Skeletal muscle tissue (tissue), 4 donors: ENCODE results near the gene KCNJ10. TPM values are rescaled to one million over a fixed set of nuclear protein-coding genes. Genes with fewer than 3 reads are reported as not detected.

Experiments used
- H3K27ac ChIP-seq: one replicate; pipeline ENCODE4 v1.7.0; 2013; ENCODE audit warnings: mild to moderate bottlenecking, low read depth, low read length, inconsistent platforms
- H3K27me3 ChIP-seq, 3 donors: one replicate each; pipeline ENCODE4 v1.7.0; 2013; ENCODE audit warnings: low read length in 3 of 3; ENCODE audit not compliant: control insufficient read depth in 3 of 3, insufficient read depth in 3 of 3
- H3K36me3 ChIP-seq, 3 donors: one replicate each; pipeline ENCODE4 v1.7.0; 2013; ENCODE audit warnings: low read length in 3 of 3; ENCODE audit not compliant: control insufficient read depth in 3 of 3, insufficient read depth in 3 of 3
- H3K4me1 ChIP-seq, 3 donors: one replicate each; pipeline ENCODE4 v1.7.0; 2013; ENCODE audit warnings: low read length in 3 of 3, mild to moderate bottlenecking in 3 of 3; ENCODE audit not compliant: control insufficient read depth in 3 of 3, insufficient read depth in 3 of 3
- H3K4me3 ChIP-seq, 3 donors: one replicate each; pipeline ENCODE4 v1.7.0; 2013; ENCODE audit warnings: low read length in 3 of 3
- H3K9ac ChIP-seq, 3 donors: one replicate each; pipeline ENCODE4 v1.7.0; 2013; ENCODE audit warnings: low read length in 3 of 3, mild to moderate bottlenecking in 3 of 3, moderate library complexity in 2 of 3, low read depth in 1 of 3
- H3K9me3 ChIP-seq, 3 donors: one replicate each; pipeline ENCODE4 v1.7.0; 2013; ENCODE audit warnings: low read length in 3 of 3; ENCODE audit not compliant: control insufficient read depth in 3 of 3
- total RNA-seq: library from RNA; depleted of rRNA; stranded (reverse); fragments of >200 nt; gene quantifications from one replicate; pipeline ENCODE4 v1.2.3, GENCODE V29; 2014
- donor health status: Osteomylitis.

The KCNJ10 gene
- total RNA-seq, 1 donor from 2014 or later, result 0.52 TPM

DNA sequence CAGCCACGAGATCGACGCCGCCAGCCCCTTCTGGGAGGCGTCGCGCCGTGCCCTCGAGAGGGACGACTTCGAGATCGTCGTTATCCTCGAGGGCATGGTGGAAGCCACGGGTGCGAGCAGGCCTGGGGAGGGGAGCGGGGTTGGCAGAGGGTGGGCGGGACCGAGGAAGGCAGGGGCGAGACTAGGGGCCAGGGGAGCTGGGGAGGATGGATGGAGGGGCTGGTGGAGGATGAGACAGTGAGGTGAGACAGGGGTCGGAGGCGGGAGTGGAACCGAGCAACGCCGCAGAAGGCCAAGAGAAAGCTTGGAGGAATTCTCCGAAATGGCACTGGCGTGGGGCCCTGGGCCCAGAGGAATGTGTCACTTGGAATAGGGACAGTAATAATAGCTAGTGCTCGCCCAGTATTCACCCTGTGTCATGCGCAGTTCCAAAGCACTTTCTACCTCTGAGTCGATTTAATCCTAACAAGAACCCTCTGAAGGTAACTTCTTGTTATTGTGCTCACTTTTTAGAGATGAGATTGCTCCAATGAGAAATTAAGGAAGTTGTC is 14.9 kb upstream of the KCNJ10 start:
- Histone ChIP-seq H3K9me3 (no peaks in the 10 kb centered on the region), H3K4me3 (no peak overlapping the region), H3K27ac (no peak overlapping the region), H3K27me3 (peaks cover 14 to 23% (median 22%) of the 10 kb centered on the region in 3 donors), H3K36me3 (no peaks in the 10 kb centered on the region), H3K4me1 (peaks cover 5 to 12% (median 7%) of the 10 kb centered on the region in 3 donors), H3K9ac (no peak overlapping the region)

- Histone ChIP-seq H3K27me3 (peaks cover 14 to 23% (median 22%) of the 10 kb centered on the region in 3 donors), H3K9ac (no peak overlapping the region), H3K4me3 (peak overlapping the region; percentile 49 to 54 (median 49)), H3K27ac (no peak overlapping the region), H3K36me3 (no peaks in the 10 kb centered on the region), H3K4me1 (peaks cover 5 to 12% (median 7%) of the 10 kb centered on the region in 3 donors), H3K9me3 (no peaks in the 10 kb centered on the region)
These were observed 14.2 kb upstream of the KCNJ10 start for GRCh38 chr1:160083968-160084770.

- H3K36me3 ChIP-seq, result no peaks in the 10 kb centered on the region
These were observed 13.0 kb upstream of the KCNJ10 start for GRCh38 chr1:160082926-160083325.

GRCh38 chr1:160082487-160082886 is 12.5 kb upstream of the KCNJ10 start:
- H3K27me3 ChIP-seq, result peaks cover 14 to 23% (median 22%) of the 10 kb centered on the region in 3 donors

More at GRCh38 chr1:160082926-160083325, 13.0 kb upstream of the KCNJ10 start:
- Histone ChIP-seq H3K27ac (no peak overlapping the region), H3K4me3 (no peak overlapping the region), H3K9me3 (no peaks in the 10 kb centered on the region), H3K4me1 (peaks cover 12 to 20% (median 17%) of the 10 kb centered on the region in 3 donors), H3K27me3 (peaks cover 14 to 23% (median 22%) of the 10 kb centered on the region in 3 donors), H3K9ac (peak overlapping the region in 1 of 3 donors; percentile 25)

GRCh38 chr1:160081261-160081936 is 11.4 kb upstream of the KCNJ10 start, which contains the start of gene KCNJ9:
TSS of gene KCNJ9 (plus strand) at chr1:160081538. CDS start at chr1:160084031, 2,493 bp downstream.
- Histone ChIP-seq H3K9me3 (no peaks in the 10 kb centered on the region), H3K9ac (no peak within 1 kb of the TSS), H3K27ac (no peak within 1 kb of the TSS), H3K4me1 (peaks cover 13 to 20% (median 18%) of the 10 kb centered on the region in 3 donors), H3K36me3 (no peaks in the 10 kb centered on the region), H3K4me3 (no peak within 1 kb of the TSS), H3K27me3 (peaks cover 14 to 23% (median 22%) of the 10 kb centered on the region in 3 donors)

More at GRCh38 chr1:160082487-160082886, 12.5 kb upstream of the KCNJ10 start:
- no peaks in the 10 kb centered on the region for H3K36me3 ChIP-seq
- no peak overlapping the region for H3K4me3 ChIP-seq
- no peak overlapping the region for H3K9ac ChIP-seq
- H3K9me3 ChIP-seq, result no peaks in the 10 kb centered on the region
- H3K4me1 ChIP-seq, result peaks cover 13 to 20% (median 18%) of the 10 kb centered on the region in 3 donors
- H3K27ac ChIP-seq, result no peak overlapping the region

DNA sequence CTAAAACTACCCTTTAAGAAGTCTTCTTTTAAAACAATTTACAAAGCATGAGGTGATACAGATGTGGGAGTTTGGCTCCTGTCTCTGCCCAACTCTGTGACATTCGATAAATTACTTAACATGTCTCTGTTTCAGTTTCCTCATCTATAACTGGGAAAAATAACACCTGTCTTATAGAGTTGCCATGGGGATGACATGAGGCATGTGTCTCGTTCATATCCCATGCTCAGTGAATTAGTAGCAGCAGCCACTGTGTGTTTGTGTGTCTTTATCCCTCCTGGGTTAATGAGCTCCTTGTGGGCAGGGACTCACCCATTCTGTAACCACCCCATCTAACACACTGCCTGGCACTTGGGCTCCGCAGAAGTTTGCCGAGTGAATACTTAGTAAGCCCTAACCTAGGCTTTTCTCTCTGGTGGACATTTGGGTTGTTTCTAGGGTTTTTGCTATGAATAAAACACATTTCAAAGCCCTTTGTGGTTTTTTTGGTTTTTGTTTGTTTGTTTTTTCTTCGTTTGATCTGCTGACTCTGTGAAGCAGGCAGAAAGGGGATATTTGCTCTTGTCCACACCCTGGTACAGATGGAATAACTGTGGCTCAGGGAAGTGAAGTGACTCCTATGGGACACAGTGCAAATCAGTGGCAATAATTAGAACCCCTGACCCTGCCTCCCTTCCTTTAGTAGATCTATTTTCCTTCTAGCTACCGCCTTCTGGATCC is 10.6 kb upstream of the KCNJ10 start:
- no peaks in the 10 kb centered on the region for H3K36me3 ChIP-seq
- no peak overlapping the region for H3K9ac ChIP-seq
- H3K9me3 ChIP-seq, result no peaks in the 10 kb centered on the region
- H3K27ac ChIP-seq, result no peak overlapping the region
- peaks cover 14 to 23% (median 22%) of the 10 kb centered on the region in 3 donors for H3K27me3 ChIP-seq
- H3K4me3 ChIP-seq, result no peak overlapping the region
- peaks cover 11 to 16% (median 13%) of the 10 kb centered on the region in 3 donors for H3K4me1 ChIP-seq

- no peak overlapping the region for H3K9ac ChIP-seq
- H3K27me3 ChIP-seq, result peaks cover 14 to 23% (median 20%) of the 10 kb centered on the region in 3 donors
- no peaks in the 10 kb centered on the region for H3K36me3 ChIP-seq
- no peaks in the 10 kb centered on the region for H3K9me3 ChIP-seq
- no peak overlapping the region for H3K27ac ChIP-seq
- H3K4me1 ChIP-seq, result peaks cover 11 to 14% (median 13%) of the 10 kb centered on the region in 3 donors
- H3K4me3 ChIP-seq, result no peak overlapping the region
These were observed 9.5 kb upstream of the KCNJ10 start for GRCh38 chr1:160079448-160079847.

DNA sequence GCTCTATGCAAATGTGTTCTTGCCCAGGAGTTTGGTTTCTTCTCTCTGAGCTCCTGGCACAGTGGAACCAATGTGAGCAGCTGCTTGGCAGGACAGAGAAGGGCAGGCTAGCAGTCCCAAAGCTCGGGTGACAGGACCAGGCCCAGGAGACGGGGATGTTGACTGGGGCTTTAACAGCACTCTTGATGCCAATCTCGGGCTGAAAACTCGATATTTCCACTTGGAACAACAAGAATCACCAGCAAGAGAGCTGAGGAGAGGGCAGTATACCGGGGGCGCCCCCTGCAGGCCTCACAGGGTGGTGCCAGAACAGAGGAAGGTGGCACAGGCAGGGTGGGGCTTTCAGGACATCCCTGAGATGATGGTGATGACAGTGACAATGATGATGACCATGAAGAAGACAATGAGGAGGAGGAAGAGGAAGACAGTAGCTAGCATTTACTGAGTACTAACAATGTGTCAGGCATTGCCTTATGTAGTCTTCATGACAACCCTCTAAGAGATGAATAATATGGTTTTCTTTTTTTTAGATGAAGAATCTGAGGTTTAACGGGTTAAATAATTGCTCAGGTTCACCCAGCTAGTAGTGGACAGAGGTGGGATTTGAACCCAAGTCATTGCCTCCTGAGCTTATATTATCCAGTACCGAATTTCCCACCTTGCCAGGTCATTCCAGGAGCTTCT is 8.7 kb upstream of the KCNJ10 start:
- H3K27ac ChIP-seq, result no peak overlapping the region
- peak overlapping the region in 2 of 3 donors; percentile 9 to 25 for H3K9ac ChIP-seq

GRCh38 chr1:160077486-160077885 is 7.5 kb upstream of the KCNJ10 start:
- Histone ChIP-seq H3K4me3 (no peak overlapping the region), H3K27me3 (peaks cover 6 to 20% (median 6%) of the 10 kb centered on the region in 3 donors), H3K4me1 (peaks cover 8 to 11% (median 8%) of the 10 kb centered on the region in 3 donors), H3K9me3 (no peaks in the 10 kb centered on the region), H3K9ac (no peak overlapping the region), H3K27ac (no peak overlapping the region), H3K36me3 (no peaks in the 10 kb centered on the region)

More for the DNA sequence above, 8.7 kb upstream of the KCNJ10 start:
- Histone ChIP-seq H3K9me3 (no peaks in the 10 kb centered on the region), H3K36me3 (no peaks in the 10 kb centered on the region), H3K4me3 (no peak overlapping the region), H3K27me3 (peaks cover 9 to 20% (median 15%) of the 10 kb centered on the region in 3 donors), H3K4me1 (peaks cover 8 to 11% (median 8%) of the 10 kb centered on the region in 3 donors)
